GM08714 (cell line): ENCODE results near the gene ZNF441.
"Not testable (repeated sequence)": the region's sequence is repeated elsewhere in the genome, so short reads cannot be mapped to it uniquely, and the experiment has no call there.

ENCODE experiments used
- H3K4me3 ChIP-seq: fragments of 200-500 bp; sonication (Bioruptor generic); 2 replicates; pipeline ENCODE4 v1.5.1; 2014; ENCODE audit warnings: mild to moderate bottlenecking, low read length, inconsistent platforms
- ZNF274 ChIP-seq: IDR thresholded peaks from 2 replicates; pipeline ENCODE4 v1.6.1; 2012; ENCODE audit warnings: mild to moderate bottlenecking, low read depth, low read length

Gene ZNF441

GRCh38 chr19:11756965-11757364 is 9.8 kb upstream of the ZNF441 start:
- no peak overlapping the region for H3K4me3 ChIP-seq
- TF ChIP-seq ZNF274: no peak

- H3K4me3 ChIP-seq: no peak overlapping the region
- no peak for TF ChIP-seq ZNF274
Observed at GRCh38 chr19:11759805-11760204, 7.0 kb upstream of the ZNF441 start.

DNA sequence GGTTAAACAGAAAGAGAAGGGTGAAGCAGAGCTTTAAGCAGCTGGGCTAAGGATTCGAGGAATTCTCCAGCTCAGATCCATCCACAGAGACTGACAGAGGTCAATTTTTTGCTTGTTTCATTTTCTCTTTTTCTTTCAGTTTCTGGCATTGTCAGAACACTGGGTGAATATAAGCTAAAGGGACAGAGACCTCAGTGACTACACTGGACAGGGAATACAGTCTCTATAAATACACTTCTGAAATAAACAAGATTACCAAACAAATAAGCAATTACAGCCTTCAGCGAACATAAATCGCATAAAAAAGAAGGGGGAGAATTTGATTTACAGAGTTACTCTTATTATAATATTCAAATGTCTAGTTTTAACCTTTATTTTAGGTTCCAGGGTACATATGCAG is 3.7 kb upstream of the ZNF441 start:
- H3K4me3 ChIP-seq: no peak overlapping the region
- TF ChIP-seq ZNF274: no peak

DNA sequence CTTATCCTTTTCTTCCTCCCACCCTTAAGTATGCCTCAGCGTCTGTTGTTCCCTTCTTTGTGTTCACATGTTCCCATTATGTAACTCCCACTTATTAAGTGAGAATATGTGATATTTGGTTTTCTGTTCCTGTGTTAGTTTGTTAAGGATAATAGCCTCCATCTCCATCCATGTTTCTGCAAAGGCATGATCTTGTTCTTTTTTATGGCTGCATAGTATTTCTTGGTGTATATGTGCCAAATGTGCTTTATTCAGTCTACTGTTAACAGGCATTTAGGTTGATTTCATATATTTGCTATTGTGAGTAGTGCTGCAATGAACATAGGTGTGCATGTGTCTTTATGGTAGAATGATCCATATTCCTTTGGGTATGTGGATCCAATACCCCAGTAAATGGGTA is 3.2 kb upstream of the ZNF441 start:
- no peak overlapping the region for H3K4me3 ChIP-seq

DNA sequence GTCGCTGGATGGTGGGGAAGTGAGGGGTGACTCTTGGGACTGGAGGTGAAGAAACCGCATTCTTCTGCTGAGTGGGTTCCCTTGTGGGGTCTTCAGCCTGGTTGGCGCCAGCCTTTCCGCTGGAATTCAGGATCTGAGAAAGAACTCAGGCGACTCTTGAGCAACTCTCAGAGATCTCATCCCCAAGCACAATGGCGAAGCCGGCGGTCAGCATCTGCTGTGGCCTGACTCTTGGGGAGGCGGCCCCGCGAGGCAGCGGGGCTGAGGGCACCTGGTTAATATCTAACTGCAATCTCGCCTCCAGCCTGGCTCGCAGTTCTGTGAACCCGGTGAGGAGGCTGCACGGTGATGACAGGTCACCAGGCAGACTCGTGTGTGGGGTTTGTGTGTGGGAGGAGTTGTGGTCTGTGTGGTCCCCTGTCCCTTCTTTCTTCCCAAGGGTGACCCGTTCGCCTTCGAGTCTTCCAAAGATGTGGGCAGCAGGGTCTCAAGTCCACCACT is 883 bp downstream of the ZNF441 start:
- H3K4me3 ChIP-seq: peak overlapping the region; percentile 80
- no peak for TF ChIP-seq ZNF274

More for the DNA sequence above, 3.2 kb upstream of the ZNF441 start:
- TF ChIP-seq ZNF274: no peak

DNA sequence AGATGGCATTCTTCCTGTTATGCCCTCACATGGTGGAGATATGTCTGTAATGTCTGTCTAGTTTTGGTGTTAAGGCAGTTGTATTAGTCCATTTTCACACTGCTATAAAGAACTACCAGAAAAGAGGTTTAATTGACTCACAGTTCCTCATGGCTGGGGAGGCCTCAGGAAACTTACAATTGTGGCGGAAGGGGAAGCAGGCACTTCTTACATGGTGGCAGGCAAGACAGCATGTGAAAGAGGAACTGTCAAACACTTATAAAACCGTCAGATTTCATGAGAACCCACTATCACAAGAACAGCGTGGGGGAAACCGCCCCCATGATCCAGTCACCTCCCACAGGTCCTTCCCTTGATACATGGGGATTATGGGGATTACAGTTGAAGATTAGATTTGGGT is 3.2 kb downstream of the ZNF441 start:
- no peak overlapping the region for H3K4me3 ChIP-seq
- TF ChIP-seq ZNF274: no peak

GRCh38 chr19:11771520-11771919 is 4.7 kb downstream of the ZNF441 start:
- H3K4me3 ChIP-seq: not testable (repeated sequence)

DNA sequence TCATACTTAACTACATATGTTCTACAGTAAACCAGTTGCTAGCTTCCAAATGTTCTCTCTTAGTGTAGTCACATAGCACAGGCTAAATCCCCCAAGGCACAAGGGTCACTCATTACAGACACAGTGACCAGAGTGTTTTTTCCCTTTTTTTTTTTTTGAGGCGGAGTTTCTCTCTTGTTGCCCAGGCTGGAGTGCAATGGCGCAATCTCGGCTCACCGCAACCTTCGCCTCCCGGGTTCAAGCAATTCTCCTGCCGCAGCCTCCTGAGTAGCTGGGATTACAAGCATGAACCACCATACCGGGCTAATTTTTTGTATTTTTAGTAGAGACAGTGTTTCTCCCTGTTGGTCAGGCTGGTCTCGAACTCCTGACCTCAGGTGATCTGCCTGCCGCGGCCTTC is 9.9 kb downstream of the ZNF441 start:
- H3K4me3 ChIP-seq: not testable (repeated sequence)

DNA sequence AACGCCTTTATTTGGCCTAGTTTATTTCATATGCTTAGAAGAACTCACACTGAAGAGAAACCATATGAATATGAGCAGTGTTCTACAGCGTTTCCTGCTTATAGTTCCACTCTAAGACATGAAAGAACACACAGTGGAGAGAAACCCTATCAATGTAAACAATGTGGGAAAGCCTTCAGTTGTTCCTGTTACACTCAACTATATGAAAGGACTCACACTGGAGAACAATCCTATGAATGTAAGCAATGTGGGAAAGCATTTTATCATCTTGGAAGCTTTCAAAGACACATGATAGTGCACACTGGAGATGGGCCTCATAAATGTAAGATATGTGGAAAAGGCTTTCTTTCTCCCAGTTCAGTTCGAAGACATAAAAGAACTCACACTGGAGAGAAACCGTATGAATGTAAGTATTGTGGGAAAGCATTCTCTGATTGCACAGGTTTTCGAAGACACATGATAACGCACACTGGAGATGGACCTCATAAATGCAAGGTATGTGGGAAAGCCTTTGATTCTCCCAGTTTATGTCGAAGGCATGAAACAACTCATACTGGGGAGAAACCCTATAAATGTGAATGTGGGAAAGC is 13.7 kb downstream of the ZNF441 start:
- peak; percentile 65 for TF ChIP-seq ZNF274
- H3K4me3 ChIP-seq: no peak overlapping the region

DNA sequence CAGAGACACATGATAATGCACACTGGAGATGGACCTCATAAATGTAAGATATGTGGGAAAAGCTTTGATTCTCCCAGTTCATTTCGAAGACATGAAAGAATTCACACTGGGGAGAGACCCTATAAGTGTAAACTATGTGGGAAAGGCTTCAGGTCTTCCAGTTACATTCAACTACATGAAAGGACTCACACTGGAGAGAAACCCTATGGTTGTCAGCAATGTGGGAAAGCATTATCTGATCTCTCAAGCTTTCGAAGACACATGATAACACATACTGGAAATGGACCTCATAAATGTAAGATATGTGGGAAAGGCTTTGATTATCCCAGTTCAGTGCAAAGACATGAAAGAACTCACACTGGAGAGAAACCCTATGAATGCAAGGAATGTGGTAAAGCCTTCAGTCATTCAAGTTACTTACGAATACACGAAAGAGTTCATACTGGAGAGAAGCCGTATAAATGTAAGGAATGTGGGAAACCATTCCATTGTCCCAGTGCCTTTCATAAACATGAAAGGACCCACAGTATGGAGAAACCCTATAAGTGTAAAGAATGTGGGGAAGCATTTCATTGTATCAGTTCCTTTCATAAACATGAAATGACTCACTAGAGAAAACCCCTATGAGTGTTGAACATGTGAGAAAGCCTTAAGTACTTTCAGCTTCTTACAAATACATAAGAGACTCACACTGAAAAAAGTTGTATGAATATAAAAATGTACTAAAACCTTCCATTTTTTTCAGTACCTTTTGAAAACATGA is 14.7 kb downstream of the ZNF441 start:
- H3K4me3 ChIP-seq: no peak overlapping the region

DNA sequence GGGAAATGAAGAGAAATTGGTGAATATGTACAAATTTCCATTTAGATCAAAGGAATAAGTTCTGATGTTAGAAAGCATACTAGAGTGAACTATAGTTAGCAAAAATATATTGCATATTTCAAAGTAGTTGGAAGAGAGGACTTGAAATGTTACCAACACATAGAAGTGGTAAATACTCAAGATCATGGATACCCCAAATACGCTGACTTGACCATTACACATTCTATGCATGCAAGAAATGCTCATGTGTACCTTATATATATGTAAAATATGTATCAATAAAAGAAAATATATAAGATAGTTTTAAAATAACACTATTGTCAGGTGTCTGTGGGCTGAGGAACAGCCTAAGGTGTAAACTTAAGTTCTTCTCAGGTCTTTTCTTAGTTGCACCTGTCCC is 17.0 kb downstream of the ZNF441 start:
- H3K4me3 ChIP-seq: no peak overlapping the region
- TF ChIP-seq ZNF274: no peak

More for the DNA sequence above, 14.7 kb downstream of the ZNF441 start:
- peak; percentile 34; the same call in 1 of the 2 replicates for TF ChIP-seq ZNF274

DNA sequence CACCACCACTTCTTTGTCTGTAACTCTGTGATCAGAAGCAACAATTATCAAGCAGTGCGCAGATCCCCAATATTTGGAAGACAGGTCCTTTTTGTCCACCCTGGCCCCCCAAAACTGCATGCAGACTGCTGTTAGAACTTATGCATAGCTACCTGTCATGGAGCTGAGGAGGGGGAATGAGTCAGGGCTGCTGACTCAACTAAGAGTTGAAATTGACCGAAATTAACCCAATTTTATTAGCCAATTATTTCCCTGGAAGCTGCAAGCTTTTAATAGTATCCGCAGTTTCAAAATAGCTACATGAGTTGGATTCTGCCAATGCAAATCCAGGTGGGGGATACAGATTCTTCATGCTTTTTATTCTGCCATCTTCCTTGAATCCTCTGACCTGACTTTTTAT is 17.6 kb downstream of the ZNF441 start:
- no peak for TF ChIP-seq ZNF274
- H3K4me3 ChIP-seq: no peak overlapping the region

DNA sequence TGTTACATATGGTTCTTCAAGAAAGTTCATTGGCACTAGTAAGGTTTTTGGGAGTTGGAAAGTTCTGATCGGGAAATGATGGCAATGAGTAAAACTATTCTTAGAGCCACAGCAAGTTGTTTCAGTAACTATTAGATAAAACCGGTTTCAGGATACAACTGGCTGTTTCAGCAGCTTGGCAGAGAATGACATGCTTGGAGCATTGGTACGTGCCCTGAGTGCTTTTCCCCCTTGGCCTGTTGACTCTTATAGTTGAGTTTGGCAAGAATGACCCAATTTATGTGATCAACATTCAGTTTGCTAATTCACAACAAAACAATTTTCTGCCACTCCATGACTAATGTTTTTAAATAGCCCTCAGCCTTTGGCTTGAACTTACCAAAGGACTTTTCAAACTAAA is 20.7 kb downstream of the ZNF441 start:
- H3K4me3 ChIP-seq: no peak overlapping the region
- TF ChIP-seq ZNF274: no peak

GRCh38 chr19:11792942-11793341 is 26.1 kb downstream of the ZNF441 start:
- no peak overlapping the region for H3K4me3 ChIP-seq
- no peak for TF ChIP-seq ZNF274

DNA sequence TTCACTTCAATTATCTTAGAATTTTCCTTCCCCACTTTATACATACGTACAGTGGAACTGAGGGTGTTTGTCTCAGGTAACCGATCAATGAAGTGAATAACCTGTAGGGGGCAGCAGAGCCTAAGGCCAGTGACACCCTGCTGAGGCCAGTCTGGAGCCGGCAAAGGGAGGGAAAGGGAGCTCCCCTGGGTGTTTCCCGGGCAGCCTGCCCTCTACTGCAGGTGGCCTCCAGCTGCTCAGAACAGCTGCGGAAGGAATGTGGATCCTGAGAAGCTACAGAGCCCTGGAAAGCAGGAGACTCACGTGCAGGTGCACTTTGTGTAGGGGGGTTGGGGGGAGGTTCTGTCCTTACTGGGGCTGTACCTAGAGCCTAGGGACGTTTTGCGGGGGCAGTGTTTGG is 30.7 kb downstream of the ZNF441 start:
- no peak for TF ChIP-seq ZNF274

More for the DNA sequence above, 30.7 kb downstream of the ZNF441 start:
- no peak overlapping the region for H3K4me3 ChIP-seq
